Stimulated activated CD4-positive, alpha-beta T cell treated with anti-CD3 and anti-CD28 coated beads, Interleukin-4, amount 100 ng/mL, for 24 hours (primary cell): ENCODE data around the gene CACNA1G.

Source experiments
- DNase-seq: peaks from one replicate; pipeline ENCODE4 v3.0.0-alpha.2; 2020

The CACNA1G gene

DNA sequence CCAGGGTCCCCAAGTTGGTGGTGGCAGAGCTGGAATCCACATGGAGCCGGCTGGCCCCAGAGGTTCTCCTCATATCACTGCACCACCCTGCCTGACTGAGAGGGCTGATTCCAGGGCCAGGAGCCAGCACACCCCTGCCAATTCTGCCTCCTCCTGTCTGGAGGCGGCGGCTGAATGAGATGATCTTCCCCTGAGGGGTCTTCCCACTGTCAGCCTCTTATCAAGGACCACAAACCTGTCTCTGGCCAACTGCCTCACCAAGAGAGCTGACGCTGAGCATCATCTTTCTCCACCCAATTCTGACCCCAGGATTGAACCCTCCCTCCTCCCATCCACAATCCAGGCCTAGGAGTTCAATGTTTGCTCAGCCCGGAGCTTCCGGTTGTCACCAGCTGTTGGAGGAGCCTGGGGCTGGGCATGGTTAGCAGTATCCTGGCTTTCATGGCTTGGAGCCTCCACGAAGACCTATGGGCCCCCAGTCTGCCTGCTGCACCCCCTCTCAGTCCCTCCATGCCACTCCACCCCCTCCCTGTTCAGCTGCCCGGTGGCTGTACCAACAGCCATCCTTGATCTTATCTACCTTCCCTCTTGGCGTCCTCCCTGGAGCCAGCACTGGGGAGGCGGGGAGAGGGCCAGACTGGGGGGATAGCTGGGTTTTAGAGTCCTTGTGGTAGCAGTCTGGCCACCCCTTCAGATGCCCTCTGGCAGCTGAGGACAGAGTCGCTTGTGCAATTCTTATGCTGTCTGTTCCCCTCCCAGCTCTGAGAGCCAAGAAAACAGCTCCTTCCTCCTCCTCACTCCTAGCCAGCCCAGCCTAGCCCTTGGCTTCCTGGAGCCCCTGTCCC lies 99.7 kb downstream of the CACNA1G start:
- no peak for DNase-seq

DNA sequence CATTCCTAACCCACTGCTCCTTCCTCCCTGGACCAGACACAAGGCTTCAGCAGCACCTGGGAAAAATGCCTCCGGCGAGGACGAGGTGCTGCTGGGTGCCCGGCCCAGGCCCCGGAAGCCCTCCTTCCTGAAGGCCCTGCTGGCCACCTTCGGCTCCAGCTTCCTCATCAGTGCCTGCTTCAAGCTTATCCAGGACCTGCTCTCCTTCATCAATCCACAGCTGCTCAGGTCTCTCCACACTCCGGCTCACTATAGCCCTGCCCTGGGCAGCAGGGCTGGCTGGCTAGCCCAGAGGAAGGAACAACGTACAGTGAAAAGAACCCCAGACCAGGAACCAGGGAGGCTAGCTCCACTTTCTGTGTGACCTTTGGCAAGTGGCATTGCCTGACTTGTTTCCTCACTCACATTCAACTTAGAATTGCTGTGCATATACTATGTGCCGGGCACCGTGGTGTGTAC lies 100.4 kb downstream of the CACNA1G start:
- no peak for DNase-seq

DNA sequence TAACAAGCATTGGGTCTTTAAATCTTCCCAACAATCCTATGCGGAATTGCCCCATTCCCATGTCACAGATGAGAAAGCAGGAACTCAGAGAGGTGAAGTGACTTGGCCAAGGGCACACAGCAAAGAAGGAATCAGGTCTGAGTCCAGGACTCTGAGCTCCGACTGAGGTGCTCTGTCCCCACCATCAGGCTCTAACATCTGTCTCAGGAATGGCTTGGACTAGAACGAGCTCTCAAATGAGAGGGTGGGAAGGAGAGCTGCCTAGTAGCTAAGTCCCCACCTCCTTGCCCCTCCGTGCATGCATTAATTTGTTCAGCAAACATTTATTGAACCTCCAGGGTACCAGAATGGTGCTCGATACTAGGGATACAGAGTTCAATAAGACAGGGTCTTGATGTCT lies 100.8 kb downstream of the CACNA1G start:
- no peak for DNase-seq

DNA sequence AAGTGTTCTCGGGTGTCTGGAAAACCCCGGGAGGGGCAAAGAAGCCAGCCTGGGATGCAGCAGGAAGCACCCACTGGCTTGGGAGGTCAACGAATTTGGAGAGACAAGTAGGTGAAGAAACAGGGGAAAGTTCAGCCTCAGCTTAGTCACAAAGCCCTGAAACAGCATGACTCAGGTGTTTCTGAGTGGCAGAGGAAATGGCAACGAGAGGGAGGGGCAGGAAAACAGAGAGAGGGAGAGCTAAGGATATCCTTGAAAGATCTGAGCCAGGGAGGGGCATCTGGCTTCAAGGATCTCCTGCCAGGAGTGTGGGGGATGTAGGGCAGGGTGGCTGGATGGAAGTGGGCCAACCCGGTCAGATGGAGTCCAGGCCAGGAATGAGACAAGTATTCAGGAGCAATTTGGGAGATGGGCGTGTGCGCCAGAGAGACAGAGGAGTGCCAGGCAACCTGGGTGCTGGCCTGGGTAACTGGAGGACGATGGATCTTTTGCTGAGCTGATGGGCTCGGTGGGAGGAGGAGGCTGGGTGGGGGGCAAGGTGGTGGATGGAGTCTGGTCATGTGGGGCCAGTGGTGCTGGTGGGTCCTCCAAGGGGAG lies 101.4 kb downstream of the CACNA1G start:
- DNase-seq: peak; percentile 42

DNA sequence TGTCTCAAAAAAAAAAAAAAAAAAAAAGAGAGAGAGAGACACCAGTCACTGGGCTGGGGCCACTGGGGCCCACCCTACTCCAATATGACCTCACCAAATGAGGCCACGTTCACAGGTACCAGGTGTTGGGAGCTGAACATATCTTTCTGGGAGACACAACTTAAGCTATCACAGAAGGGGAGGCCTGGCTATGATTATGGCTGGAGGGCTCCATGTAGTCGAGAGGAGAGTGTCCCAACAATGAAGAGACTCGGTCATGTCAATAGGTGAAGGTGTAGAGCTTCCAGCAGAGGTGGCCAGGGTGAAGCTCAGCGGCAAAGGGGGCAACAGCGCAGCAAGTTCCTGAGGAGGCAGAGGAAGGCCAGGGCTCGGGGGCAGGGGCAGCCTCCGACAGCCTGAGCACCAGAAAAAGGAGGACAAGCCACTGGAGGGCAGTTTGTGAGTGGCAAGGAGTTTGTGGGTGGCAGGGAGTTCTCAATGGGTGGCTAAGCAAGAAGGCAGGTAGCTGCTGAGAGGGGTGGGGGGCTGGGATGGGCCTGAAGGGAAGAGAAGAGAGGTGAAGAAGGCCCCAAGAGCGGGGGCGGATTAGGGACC lies 102.2 kb downstream of the CACNA1G start:
- no peak for DNase-seq

DNA sequence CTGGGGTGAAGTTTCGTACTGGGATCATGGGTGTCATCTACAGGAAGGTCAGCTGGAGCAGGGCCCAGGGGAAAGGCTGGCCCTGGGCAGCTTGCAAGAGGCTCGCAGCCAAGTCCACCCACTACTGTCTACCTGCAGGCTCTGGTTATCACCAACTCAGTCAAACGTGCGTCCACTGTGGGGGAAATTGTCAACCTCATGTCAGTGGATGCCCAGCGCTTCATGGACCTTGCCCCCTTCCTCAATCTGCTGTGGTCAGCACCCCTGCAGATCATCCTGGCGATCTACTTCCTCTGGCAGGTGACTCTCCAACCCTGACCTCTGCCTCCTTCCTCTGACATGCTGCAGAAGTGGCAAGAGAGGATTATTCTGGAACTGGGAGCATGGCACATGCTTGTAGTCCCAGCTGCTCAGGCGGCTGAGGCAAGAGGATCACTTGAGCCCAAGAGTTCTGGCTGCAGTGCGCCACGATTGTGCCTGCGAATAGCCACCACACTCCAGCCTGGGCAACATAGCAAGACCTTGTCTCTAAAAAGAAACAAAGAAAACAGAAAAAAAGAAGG lies 103.4 kb downstream of the CACNA1G start:
- no peak for DNase-seq

DNA sequence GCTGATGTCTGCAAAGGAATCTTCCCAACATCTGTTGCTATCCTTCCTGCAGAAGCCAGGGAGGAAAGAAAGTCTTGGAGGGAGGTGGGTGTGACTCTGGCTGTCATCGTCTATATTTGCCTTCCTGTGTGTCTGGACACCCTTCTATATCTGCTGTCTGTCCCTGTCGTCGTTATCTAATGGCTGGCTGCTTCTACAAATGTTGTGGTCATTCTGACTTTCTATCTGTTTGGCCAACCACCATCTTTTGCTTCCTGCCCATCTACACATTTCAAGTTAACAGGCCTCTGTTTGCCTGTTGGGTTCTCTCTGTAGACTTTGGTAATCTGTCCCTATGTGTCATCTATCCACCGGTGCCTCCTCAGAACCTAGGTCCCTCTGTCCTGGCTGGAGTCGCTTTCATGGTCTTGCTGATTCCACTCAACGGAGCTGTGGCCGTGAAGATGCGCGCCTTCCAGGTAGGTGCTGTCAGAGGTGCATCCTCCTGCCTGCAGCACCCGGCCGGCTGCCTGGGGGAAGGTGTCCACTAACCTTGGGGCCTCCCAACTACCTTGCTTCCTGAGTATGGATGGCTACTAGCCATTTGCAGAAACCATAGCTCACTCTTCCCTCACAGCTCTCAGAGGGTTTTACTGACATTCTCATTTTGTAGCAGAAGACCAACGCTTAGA lies 104.4 kb downstream of the CACNA1G start:
- DNase-seq: no peak

DNA sequence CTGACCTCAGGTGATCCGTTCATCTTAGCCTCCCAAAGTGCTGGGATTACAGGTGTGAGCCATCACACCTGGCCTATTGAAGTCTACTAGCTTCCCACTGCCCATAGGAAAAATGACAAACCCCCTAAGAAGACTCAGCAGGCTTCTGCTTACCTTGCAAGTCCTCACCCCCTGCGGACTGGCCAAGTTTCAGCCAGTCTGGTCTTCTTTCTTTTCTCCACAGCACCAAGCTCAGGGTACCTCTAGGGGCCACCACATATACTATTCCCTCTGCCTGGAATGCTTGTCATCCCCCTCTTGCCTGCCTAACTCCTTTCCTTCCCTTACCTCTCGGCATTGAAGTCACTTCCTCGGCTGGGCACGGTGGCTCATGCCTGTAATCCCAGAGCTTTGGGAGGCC lies 105.3 kb downstream of the CACNA1G start:
- DNase-seq: no peak

DNA sequence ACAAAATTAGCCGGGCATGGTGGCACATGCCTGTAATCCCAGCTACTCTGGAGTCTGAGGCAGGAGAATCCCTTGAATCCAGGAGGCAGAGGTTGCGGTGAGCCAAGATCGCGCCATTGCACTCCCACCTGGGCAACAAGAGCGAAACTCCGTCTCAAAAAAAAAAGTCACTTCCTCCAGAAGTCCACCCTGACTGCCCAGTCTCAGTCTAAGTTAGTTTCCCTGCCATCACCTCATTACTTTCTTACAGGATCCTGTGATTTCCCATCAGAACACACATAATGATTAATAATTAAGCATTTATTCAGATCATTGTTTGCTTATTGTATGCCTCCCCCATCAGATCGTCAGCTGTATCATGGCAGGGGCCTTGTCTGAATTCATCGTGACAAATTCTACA lies 105.8 kb downstream of the CACNA1G start:
- DNase-seq: no peak

DNA sequence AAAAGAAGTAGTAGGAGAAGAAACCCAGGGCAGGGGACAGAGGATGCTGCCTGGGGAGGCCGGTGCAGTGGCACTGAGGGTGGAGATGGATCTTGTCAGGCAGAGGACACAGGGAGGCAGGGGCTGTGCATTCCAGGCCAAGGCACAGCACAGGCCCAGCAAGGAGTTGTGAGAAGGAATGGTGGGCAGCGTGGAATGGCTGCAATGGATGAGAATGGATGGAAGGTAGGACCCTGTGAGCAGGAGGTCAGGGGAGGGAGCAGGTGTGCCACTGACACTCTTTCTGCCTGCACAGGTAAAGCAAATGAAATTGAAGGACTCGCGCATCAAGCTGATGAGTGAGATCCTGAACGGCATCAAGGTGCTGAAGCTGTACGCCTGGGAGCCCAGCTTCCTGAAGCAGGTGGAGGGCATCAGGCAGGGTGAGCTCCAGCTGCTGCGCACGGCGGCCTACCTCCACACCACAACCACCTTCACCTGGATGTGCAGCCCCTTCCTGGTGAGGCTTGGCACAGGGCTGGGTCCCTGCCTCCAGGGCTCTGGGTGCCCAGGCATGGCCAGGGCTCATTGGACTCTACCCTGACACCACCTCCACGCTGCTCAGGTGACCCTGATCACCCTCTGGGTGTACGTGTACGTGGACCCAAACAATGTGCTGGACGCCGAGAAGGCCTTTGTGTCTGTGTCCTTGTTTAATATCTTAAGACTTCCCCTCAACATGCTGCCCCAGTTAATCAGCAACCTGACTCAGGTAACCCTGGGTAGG lies 106.9 kb downstream of the CACNA1G start:
- no peak for DNase-seq

DNA sequence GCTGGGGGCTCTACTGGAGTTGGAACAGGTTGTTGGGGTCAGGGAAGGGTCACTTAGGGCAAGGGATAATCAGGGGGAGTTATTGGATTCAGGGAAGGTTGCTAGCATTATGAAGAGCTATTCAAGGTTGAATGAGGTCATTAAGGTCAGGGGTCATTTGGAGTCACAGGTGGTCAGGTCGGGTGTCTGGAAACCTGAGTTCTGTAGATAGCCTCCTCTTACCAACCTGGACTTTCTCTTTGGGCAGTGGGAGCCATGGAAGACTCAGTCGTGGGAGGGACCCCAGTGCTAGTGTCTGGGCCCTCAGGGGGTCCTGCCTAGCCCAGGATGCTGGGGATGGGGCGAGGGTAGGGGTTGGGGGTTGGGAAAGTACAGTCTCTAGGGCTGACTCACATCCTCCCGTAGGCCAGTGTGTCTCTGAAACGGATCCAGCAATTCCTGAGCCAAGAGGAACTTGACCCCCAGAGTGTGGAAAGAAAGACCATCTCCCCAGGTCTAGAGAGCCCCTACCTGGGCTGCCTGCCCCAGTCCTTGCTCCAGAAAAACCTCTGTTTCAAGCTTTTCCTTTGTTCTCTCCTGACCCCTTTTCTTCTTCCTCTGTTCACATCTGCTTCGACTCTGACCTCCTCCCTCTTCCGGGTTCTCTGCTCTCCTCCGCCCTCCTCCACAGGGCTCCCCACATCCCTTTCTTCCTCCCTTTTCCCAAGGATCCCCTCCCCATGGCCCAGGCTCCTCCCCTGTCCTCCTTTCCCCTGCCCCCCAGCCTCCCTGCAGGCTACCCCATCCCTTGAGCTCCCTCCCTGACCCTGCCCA lies 107.7 kb downstream of the CACNA1G start:
- DNase-seq: no peak

DNA sequence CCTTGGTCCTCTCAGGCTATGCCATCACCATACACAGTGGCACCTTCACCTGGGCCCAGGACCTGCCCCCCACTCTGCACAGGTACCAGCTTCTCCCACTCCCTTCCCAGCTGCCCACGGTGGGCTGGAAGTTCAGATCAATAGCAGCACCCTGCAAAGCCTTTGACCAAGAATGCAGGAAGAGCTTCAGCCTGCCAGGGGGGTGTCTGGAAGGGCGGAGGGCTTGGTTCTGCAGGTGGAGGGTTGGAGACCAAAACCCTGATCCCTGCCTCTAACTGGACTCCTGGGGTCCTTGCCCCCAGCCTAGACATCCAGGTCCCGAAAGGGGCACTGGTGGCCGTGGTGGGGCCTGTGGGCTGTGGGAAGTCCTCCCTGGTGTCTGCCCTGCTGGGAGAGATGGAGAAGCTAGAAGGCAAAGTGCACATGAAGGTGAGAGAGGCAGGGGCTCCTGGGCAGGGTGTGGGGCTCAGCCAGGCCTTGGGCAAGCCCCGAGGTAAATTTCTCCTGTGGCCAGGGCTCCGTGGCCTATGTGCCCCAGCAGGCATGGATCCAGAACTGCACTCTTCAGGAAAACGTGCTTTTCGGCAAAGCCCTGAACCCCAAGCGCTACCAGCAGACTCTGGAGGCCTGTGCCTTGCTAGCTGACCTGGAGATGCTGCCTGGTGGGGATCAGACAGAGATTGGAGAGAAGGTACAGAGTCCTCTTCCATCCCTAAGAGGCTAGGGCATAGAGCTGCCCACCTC lies 108.5 kb downstream of the CACNA1G start:
- DNase-seq: no peak

DNA sequence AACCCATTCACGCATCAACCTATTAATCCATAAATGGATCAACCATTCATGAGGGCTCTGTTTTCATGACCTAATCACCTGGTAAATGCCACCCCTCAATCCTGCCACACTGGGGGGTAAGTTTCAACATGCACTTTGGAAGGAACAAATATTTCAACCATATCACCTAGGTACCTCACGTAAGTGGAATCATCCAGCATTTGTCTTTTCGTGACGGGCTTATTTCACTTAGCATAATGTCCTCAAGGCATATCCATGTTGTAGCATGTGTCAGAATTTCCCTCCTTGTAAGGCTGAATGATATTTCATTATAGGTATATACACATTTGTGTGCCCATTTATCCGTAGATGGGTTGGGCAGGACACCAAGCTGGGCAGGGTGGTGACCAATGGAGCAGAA lies 111.6 kb downstream of the CACNA1G start:
- no peak for DNase-seq

DNA sequence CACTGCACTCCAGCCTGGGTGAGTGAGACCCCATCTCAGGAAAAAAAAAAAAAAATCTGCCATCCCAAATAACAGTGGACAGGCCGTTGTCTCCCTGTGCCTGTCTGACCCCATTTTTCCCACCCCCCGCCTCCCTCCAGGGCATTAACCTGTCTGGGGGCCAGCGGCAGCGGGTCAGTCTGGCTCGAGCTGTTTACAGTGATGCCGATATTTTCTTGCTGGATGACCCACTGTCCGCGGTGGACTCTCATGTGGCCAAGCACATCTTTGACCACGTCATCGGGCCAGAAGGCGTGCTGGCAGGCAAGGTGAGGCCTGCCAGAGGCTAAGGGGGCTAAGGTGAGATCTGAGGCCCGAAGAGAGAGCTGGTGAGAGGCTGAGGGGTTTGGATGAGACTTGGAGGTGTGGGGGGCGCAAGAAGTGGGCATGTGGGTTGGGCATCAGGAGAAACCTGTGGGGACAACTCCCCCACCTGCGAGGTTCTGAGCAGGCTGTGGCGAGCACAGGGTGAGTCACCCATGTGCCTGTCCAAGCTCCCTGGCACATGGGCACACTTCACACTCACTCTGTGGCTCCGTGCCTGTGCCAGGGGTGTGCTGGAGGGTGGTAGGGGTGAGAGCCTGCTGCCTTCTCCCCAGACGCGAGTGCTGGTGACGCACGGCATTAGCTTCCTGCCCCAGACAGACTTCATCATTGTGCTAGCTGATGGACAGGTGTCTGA lies 112.5 kb downstream of the CACNA1G start:
- DNase-seq: no peak

DNA sequence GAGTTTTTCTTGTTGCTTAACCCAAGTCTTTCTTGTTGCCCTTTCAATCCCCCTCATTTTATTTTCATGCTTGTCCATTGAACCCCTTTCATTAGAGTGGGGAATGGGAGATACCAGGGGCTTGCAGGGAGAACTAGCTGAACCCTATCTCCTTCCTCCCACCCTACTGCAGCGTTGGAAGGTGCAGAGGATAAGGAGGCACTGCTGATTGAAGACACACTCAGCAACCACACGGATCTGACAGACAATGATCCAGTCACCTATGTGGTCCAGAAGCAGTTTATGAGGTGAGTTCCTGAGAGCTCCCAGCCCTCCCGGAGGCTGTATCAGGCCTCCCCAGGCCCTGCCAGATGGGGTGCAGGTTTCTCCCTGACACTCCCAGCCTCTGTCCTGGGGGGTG lies 114.7 kb downstream of the CACNA1G start:
- no peak for DNase-seq

DNA sequence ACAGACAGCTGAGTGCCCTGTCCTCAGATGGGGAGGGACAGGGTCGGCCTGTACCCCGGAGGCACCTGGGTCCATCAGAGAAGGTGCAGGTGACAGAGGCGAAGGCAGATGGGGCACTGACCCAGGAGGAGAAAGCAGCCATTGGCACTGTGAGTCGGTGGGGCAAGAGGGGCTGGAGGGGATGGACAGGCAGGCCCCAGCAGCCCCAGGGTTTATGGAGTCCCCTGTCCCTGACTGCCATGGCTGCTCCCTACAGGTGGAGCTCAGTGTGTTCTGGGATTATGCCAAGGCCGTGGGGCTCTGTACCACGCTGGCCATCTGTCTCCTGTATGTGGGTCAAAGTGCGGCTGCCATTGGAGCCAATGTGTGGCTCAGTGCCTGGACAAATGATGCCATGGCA lies 115.1 kb downstream of the CACNA1G start:
- no peak for DNase-seq

DNA sequence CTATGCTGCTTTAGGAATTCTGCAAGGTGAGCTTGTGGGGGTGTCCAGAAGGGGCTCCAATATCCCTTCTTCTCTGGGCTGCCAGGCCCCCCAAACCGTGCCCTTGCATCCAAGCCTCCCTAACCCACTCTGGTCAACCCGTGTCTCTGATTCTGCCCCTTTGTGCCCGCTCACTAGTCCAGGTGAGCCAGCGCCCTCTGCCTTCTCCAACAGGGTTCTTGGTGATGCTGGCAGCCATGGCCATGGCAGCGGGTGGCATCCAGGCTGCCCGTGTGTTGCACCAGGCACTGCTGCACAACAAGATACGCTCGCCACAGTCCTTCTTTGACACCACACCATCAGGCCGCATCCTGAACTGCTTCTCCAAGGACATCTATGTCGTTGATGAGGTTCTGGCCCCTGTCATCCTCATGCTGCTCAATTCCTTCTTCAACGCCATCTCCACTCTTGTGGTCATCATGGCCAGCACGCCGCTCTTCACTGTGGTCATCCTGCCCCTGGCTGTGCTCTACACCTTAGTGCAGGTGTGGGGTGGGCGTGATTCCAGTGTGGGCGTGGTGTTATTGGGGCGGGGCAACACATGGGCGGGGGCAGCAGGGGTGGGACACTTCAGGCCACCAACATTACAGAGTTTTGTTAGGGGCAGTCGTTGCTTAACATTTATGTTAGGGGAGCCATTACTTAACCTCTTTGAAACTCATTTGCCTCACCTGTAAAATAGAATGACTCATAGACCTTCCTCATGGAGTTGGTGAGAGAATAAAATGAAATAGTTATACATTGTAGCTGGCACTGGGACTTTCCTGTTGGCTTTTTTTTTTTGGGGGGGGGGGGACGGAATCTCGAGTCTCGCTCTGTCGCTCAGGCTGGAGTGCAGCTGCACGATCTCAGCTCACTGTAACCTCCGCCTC lies 115.8 kb downstream of the CACNA1G start:
- no peak for DNase-seq
